Lower lobe of right lung (tissue), 2 donors: ENCODE results near the gene AK8. TPM values are rescaled to one million over a fixed set of nuclear protein-coding genes. Genes with fewer than 3 reads are reported as not detected.
A peak's percentile ranks its signal among the peaks of the same experiment; 100 is the strongest.

ENCODE experiments used
- ATAC-seq, 2 donors: fragments of 200-7000 bp; cut with Tn5 transposase; one replicate each; pipeline ENCODE4 v1.9.1; 2020 to 2022; ENCODE audit warnings: mild to moderate bottlenecking in 2 of 2, moderate library complexity in 2 of 2
- DNase-seq: peaks from one replicate; pipeline ENCODE4 v3.0.0-alpha.2; 2020
- H3K27ac ChIP-seq: fragments of 200-600 bp; one replicate; pipeline ENCODE4 v1.8.0; 2022
- H3K27me3 ChIP-seq: fragments of 200-600 bp; one replicate; pipeline ENCODE4 v1.8.0; 2022; ENCODE audit warnings: low read depth
- H3K36me3 ChIP-seq: fragments of 200-600 bp; one replicate; pipeline ENCODE4 v1.8.0; 2022; ENCODE audit warnings: mild to moderate bottlenecking
- H3K4me1 ChIP-seq: fragments of 200-600 bp; one replicate; pipeline ENCODE4 v1.8.0; 2022
- H3K4me3 ChIP-seq: fragments of 200-600 bp; one replicate; pipeline ENCODE4 v1.8.0; 2022; ENCODE audit warnings: mild to moderate bottlenecking
- H3K9me3 ChIP-seq: fragments of 200-600 bp; one replicate; pipeline ENCODE4 v1.8.0; 2022
- CTCF ChIP-seq: fragments of 200-600 bp; IDR thresholded peaks from one replicate; pipeline ENCODE4 v1.8.0; 2022; ENCODE audit warnings: antibody characterized with exemption, mild to moderate bottlenecking
- intact Hi-C: fragments of 100-400 bp; cut with DNase I; formaldehyde crosslinking; loops from one replicate; pipeline ENCODE4 v1.11.0; 2022
- long read RNA-seq: library from polyadenylated mRNA; unstranded; transcript quantifications from one replicate; pipeline ENCODE4 v2.0.0, GENCODE V29; 2021
- total RNA-seq: library from RNA; stranded (reverse); fragmentation: NEBNext Ultra II Directional; extraction: Animal tissue kit (Norgen Biotek cat#: 25700); gene quantifications from one replicate; pipeline ENCODE4 v1.2.1, GENCODE V29; 2021
- donor health status: DM: no; HTN: yes; CAD: no; lungs with severe emphysema.

Gene AK8
- 6.1 TPM for total RNA-seq
- long read RNA-seq, partial matches to known transcripts, result 1 of 2 reads
- long read RNA-seq, other reads (novel, unspliced or antisense), result 0 of 2 reads

GRCh38 chr9:132877824-132878694 is at the start of gene AK8:
AK8 (minus strand) TSS chr9:132878284; CDS start chr9:132878255, 29 bp downstream.
- peak within 1 kb of the TSS; percentile 89 for H3K4me3 ChIP-seq
- H3K27me3 ChIP-seq, result no peaks in the 10 kb centered on the region
- intact Hi-C loops, result no loop called here
- no peak for TF ChIP-seq CTCF
- H3K9me3 ChIP-seq, result no peaks in the 10 kb centered on the region
- peak; percentile 94 to 97 for ATAC-seq
- peak; percentile 83 for DNase-seq
- H3K4me1 ChIP-seq, result peaks cover 13% of the 10 kb centered on the region
- peak within 1 kb of the TSS; percentile 85 for H3K27ac ChIP-seq
- H3K36me3 ChIP-seq, result no peaks in the 10 kb centered on the region

- H3K4me1 ChIP-seq, result no peaks in the 10 kb centered on the region
- H3K27me3 ChIP-seq, result no peaks in the 10 kb centered on the region
- no peak for TF ChIP-seq CTCF
- no peak overlapping the region for H3K27ac ChIP-seq
- peaks cover 87% of the 10 kb centered on the region for H3K36me3 ChIP-seq
- H3K4me3 ChIP-seq, result no peak overlapping the region
- DNase-seq (no peak), ATAC-seq (peak in 1 of 2 donors; percentile 44)
- no peaks in the 10 kb centered on the region for H3K9me3 ChIP-seq
- intact Hi-C loops, result no loop called here
Measured at GRCh38 chr9:132927704-132928103, 49.6 kb upstream of the AK8 start.

- H3K36me3 ChIP-seq, result peaks cover 99% of the 10 kb centered on the region
- no peak overlapping the region for H3K27ac ChIP-seq
- intact Hi-C loops, result no loop called here
- ATAC-seq, result no peak
- H3K27me3 ChIP-seq, result no peaks in the 10 kb centered on the region
- no peak for DNase-seq
- H3K4me3 ChIP-seq, result no peak overlapping the region
- H3K9me3 ChIP-seq, result no peaks in the 10 kb centered on the region
- TF ChIP-seq CTCF, result no peak
- H3K4me1 ChIP-seq, result no peaks in the 10 kb centered on the region
Measured at GRCh38 chr9:132923346-132923902, 45.3 kb upstream of the AK8 start.

GRCh38 chr9:132919614-132920268 is 41.7 kb upstream of the AK8 start:
- H3K4me3 ChIP-seq, result no peak overlapping the region
- no peak for TF ChIP-seq CTCF
- H3K36me3 ChIP-seq, result peaks cover 99% of the 10 kb centered on the region
- H3K9me3 ChIP-seq, result no peaks in the 10 kb centered on the region
- no peak for ATAC-seq
- no peaks in the 10 kb centered on the region for H3K4me1 ChIP-seq
- no peak overlapping the region for H3K27ac ChIP-seq
- DNase-seq, result no peak
- intact Hi-C loops, result no loop called here
- no peaks in the 10 kb centered on the region for H3K27me3 ChIP-seq

GRCh38 chr9:132914924-132915323 is 36.8 kb upstream of the AK8 start:
- intact Hi-C loops, result no loop called here
- Histone ChIP-seq H3K4me1 (no peaks in the 10 kb centered on the region), H3K4me3 (no peak overlapping the region), H3K27ac (no peak overlapping the region), H3K9me3 (no peaks in the 10 kb centered on the region), H3K27me3 (no peaks in the 10 kb centered on the region), H3K36me3 (peaks cover 96% of the 10 kb centered on the region)
- DNase-seq (no peak), ATAC-seq (no peak)
- TF ChIP-seq CTCF, result no peak
